HepG2 (cell line): ENCODE measurements around the gene CES3. TPM values are rescaled to one million over a fixed set of nuclear protein-coding genes. Genes with fewer than 3 reads are reported as not detected.

ENCODE experiments used
- ATAD3A ChIP-seq: sonication (generic); formaldehyde crosslinking; IDR thresholded peaks from 2 replicates; pipeline ENCODE4 v1.4.0; 2020; ENCODE audit warnings: missing genetic modification reagents
- EZH2 ChIP-seq: conservative IDR thresholded peaks from 2 replicates; pipeline ENCODE4 v1.6.1; 2012; ENCODE audit warnings: mild to moderate bottlenecking, low read depth, low read length, moderate library complexity
- HDAC1 ChIP-seq: sonication (generic); formaldehyde crosslinking; IDR thresholded peaks from 2 replicates; pipeline ENCODE4 v1.5.1; 2020; ENCODE audit warnings: mild to moderate bottlenecking, missing genetic modification reagents
- HMG20A ChIP-seq: IDR thresholded peaks from 2 replicates; pipeline ENCODE4 v1.6.1; 2016; ENCODE audit warnings: borderline replicate concordance
- JUND ChIP-seq: sonication (generic); formaldehyde crosslinking; IDR thresholded peaks from 2 replicates; pipeline ENCODE4 v1.8.0; 2022; ENCODE audit warnings: mild to moderate bottlenecking, missing genetic modification reagents
- MXD4 ChIP-seq: IDR thresholded peaks from 2 replicates; pipeline ENCODE4 v1.6.1; 2016; ENCODE audit warnings: mild to moderate bottlenecking, missing biosample characterization, missing genetic modification reagents
- RARA ChIP-seq: IDR thresholded peaks from 2 replicates; pipeline ENCODE4 v1.6.1; 2016; ENCODE audit warnings: missing genetic modification reagents, missing compliant biosample characterization
- SALL1 ChIP-seq: sonication (generic); formaldehyde crosslinking; IDR thresholded peaks from 2 replicates; pipeline ENCODE4 v1.8.0; 2022; ENCODE audit warnings: mild to moderate bottlenecking, missing genetic modification reagents
- SATB2 ChIP-seq: sonication (generic); formaldehyde crosslinking; IDR thresholded peaks from 2 replicates; pipeline ENCODE4 v1.5.0; 2020; ENCODE audit warnings: missing genetic modification reagents
- STAG1 ChIP-seq: sonication (generic); formaldehyde crosslinking; IDR thresholded peaks from 2 replicates; pipeline ENCODE4 v1.4.0; 2020; ENCODE audit warnings: missing genetic modification reagents
- TCF7 ChIP-seq: sonication (generic); IDR thresholded peaks from 2 replicates; pipeline ENCODE4 v1.6.1; 2016; ENCODE audit warnings: antibody characterized with exemption, low read depth
- XBP1 ChIP-seq: sonication (generic); formaldehyde crosslinking; IDR thresholded peaks from 2 replicates; pipeline ENCODE4 v1.5.0; 2020; ENCODE audit warnings: missing genetic modification reagents
- YEATS2 ChIP-seq: sonication (generic); formaldehyde crosslinking; IDR thresholded peaks from 2 replicates; pipeline ENCODE4 v1.4.0; 2020; ENCODE audit warnings: missing genetic modification reagents, borderline replicate concordance
- ZBTB7A ChIP-seq: sonication (generic); formaldehyde crosslinking; IDR thresholded peaks from 2 replicates; pipeline ENCODE4 v1.8.0; 2022; ENCODE audit warnings: mild to moderate bottlenecking, missing genetic modification reagents
- ZNF431 ChIP-seq: sonication (generic); formaldehyde crosslinking; IDR thresholded peaks from 2 replicates; pipeline ENCODE4 v1.9.0; 2022; ENCODE audit warnings: missing genetic modification reagents, low read depth, mild to moderate bottlenecking, borderline replicate concordance
- ZNF44 ChIP-seq: sonication (generic); formaldehyde crosslinking; IDR thresholded peaks from 2 replicates; pipeline ENCODE4 v1.5.1; 2020; ENCODE audit warnings: mild to moderate bottlenecking, missing genetic modification reagents
- ZNF616 ChIP-seq: sonication (generic); formaldehyde crosslinking; IDR thresholded peaks from 2 replicates; pipeline ENCODE4 v1.5.0; 2020; ENCODE audit warnings: low read depth, mild to moderate bottlenecking, missing genetic modification reagents
- ZNF772 ChIP-seq: sonication (generic); formaldehyde crosslinking; IDR thresholded peaks from 2 replicates; pipeline ENCODE4 v1.5.0; 2020; ENCODE audit warnings: mild to moderate bottlenecking, missing genetic modification reagents
- polyA plus RNA-seq, 8 experiments: library from polyadenylated mRNA; depleted of rRNA in 3 of 8; stranded (reverse) in 7 of 8; unstranded in 1 of 8; fragments of >200 nt; fragmentation: Illumina TruSeq in 4 of 8; extraction: Trizol in 4 of 8; gene quantifications; 2 replicates each; pipeline versions ENCODE4 v1.2.1 to v1.2.3, GENCODE V29; 2011 to 2016; ENCODE audit warnings: low read depth in 4 of 8, missing spikeins in 1 of 8, mixed read lengths in 1 of 8; ENCODE audit not compliant: insufficient read depth in 1 of 8
- total RNA-seq, 5 experiments: library from RNA; depleted of rRNA; stranded (reverse); fragments of >200 nt; fragmentation: Illumina TruSeq; extraction: Trizol; gene quantifications; 2 replicates each; pipeline ENCODE4 v1.2.3, GENCODE V29; 2016; ENCODE audit warnings: low read depth in 1 of 5
- TF ChIP-seq, protein P1 (sequence below): sonication (generic); formaldehyde crosslinking; conservative IDR thresholded peaks from 2 replicates; pipeline ENCODE4 v1.8.0; 2022; ENCODE audit warnings: missing genetic modification reagents
- TF ChIP-seq, protein P2 (sequence below): sonication (generic); formaldehyde crosslinking; IDR thresholded peaks from 2 replicates; pipeline ENCODE4 v1.5.0; 2020; ENCODE audit warnings: missing genetic modification reagents, mild to moderate bottlenecking, borderline replicate concordance
- TF ChIP-seq, protein P3 (sequence below): sonication (generic); formaldehyde crosslinking; conservative IDR thresholded peaks from 2 replicates; pipeline ENCODE4 v1.8.0; 2022; ENCODE audit warnings: mild to moderate bottlenecking, moderate library complexity, missing genetic modification reagents
- TF ChIP-seq, protein P4 (sequence below): IDR thresholded peaks from 2 replicates; pipeline ENCODE4 v1.6.1; 2012; ENCODE audit warnings: inconsistent platforms
- TF ChIP-seq, protein P5 (sequence below): sonication (generic); formaldehyde crosslinking; IDR thresholded peaks from 2 replicates; pipeline ENCODE4 v1.5.0; 2020; ENCODE audit warnings: missing genetic modification reagents
- TF ChIP-seq, protein P6 (sequence below): sonication (generic); IDR thresholded peaks from 2 replicates; pipeline ENCODE4 v1.6.1; 2016; ENCODE audit warnings: low read depth, borderline replicate concordance
- TF ChIP-seq, protein P7 (sequence below): sonication (generic); formaldehyde crosslinking; IDR thresholded peaks from 2 replicates; pipeline ENCODE4 v1.8.0; 2022; ENCODE audit warnings: missing genetic modification reagents, low read depth, mild to moderate bottlenecking, borderline replicate concordance

Gene CES3
- total and polyA plus RNA-seq, 2 of the 13 experiments (the other 11 are each of a cell fraction or from before 2014, with no cell fraction given): 6.6 to 17.4 TPM

DNA sequence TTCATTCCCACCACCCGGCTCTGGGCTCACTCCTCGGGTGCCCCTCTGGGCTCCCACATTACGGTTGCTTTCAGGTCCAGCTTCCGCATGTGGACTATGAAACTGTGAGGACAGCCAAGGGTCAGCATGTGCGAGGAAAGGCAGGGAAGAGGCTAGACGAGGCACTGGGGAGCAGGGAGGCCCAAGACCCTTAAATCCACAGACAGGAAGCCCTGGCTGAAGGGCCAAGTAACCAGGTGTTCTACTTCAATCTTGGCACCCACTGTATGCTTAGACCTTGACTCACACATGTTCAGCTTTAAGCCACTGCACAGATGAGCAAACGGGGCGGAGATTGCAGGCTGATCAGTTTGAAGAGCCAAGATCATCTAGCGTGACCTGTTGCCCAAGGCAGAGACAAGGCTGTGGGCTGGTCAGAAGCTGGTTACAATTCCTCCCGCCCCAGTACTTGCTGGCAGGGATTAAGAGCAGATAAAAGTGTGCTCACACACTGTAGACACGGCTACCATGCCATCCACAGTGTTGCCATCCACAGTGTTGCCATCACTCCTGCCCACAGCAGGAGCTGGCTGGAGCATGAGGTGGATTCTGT lies 27.2 kb downstream of the CES3 start, which contains the start of gene CES4A (continued):
- TF ChIP-seq, protein P1, sequence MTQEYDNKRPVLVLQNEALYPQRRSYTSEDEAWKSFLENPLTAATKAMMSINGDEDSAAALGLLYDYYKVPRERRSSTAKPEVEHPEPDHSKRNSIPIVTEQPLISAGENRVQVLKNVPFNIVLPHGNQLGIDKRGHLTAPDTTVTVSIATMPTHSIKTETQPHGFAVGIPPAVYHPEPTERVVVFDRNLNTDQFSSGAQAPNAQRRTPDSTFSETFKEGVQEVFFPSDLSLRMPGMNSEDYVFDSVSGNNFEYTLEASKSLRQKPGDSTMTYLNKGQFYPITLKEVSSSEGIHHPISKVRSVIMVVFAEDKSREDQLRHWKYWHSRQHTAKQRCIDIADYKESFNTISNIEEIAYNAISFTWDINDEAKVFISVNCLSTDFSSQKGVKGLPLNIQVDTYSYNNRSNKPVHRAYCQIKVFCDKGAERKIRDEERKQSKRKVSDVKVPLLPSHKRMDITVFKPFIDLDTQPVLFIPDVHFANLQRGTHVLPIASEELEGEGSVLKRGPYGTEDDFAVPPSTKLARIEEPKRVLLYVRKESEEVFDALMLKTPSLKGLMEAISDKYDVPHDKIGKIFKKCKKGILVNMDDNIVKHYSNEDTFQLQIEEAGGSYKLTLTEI (CRISPR knock-in tag): no peak
- TF ChIP-seq, protein P2, sequence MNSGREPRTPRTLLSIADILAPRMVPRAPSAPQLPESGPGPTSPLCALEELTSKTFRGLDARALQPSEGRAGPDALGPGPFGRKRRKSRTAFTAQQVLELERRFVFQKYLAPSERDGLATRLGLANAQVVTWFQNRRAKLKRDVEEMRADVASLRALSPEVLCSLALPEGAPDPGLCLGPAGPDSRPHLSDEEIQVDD (CRISPR knock-in tag): 0 out of 2 replicates have a peak, but pooled peaks have one; percentile 37
- TF ChIP-seq EZH2 (no peak), HDAC1 (CRISPR knock-in tag) (no peak; the same call in 1 of the 2 replicates), RARA (CRISPR knock-in tag) (peak; percentile 65), SALL1 (CRISPR knock-in tag) (peak; percentile 47), MXD4 (CRISPR knock-in tag) (peak; percentile 51; the same call in 1 of the 2 replicates), SATB2 (CRISPR knock-in tag) (0 out of 2 replicates have a peak, but pooled peaks have one; percentile 25), ZBTB7A (CRISPR knock-in tag) (peak; percentile 51; the same call in 1 of the 2 replicates), XBP1 (CRISPR knock-in tag) (no peak), TCF7 (no peak), ZNF431 (CRISPR knock-in tag) (peak; percentile 57; the same call in 1 of the 2 replicates), JUND (CRISPR knock-in tag) (0 out of 2 replicates have a peak, but pooled peaks have one; percentile 29), STAG1 (no peak), YEATS2 (peak; percentile 50; the same call in 1 of the 2 replicates), ZNF772 (CRISPR knock-in tag) (0 out of 2 replicates have a peak, but pooled peaks have one; percentile 27), ATAD3A (CRISPR knock-in tag) (no peak), ZNF616 (no peak), ZNF44 (0 out of 2 replicates have a peak, but pooled peaks have one; percentile 61), HMG20A (CRISPR knock-in tag) (no peak)
- TF ChIP-seq, protein P3, sequence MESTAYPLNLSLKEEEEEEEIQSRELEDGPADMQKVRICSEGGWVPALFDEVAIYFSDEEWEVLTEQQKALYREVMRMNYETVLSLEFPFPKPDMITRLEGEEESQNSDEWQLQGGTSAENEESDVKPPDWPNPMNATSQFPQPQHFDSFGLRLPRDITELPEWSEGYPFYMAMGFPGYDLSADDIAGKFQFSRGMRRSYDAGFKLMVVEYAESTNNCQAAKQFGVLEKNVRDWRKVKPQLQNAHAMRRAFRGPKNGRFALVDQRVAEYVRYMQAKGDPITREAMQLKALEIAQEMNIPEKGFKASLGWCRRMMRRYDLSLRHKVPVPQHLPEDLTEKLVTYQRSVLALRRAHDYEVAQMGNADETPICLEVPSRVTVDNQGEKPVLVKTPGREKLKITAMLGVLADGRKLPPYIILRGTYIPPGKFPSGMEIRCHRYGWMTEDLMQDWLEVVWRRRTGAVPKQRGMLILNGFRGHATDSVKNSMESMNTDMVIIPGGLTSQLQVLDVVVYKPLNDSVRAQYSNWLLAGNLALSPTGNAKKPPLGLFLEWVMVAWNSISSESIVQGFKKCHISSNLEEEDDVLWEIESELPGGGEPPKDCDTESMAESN (CRISPR knock-in tag): 0 out of 2 replicates have a peak, but pooled peaks have one; percentile 17
- TF ChIP-seq, protein P4, sequence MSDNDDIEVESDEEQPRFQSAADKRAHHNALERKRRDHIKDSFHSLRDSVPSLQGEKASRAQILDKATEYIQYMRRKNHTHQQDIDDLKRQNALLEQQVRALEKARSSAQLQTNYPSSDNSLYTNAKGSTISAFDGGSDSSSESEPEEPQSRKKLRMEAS: peak; percentile 89
- TF ChIP-seq, protein P5, sequence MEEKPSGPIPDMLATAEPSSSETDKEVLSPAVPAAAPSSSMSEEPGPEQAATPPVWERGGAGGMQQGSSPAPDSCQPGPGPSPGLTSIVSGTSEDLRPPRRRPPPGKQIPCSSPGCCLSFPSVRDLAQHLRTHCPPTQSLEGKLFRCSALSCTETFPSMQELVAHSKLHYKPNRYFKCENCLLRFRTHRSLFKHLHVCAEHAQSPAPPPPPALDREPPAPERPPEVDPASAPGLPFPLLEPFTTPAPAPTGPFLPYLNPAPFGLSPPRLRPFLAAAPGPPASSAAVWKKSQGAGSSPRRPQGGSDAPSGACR (CRISPR knock-in tag): 0 out of 2 replicates have a peak, but pooled peaks have one; percentile 64
- TF ChIP-seq, protein P6, sequence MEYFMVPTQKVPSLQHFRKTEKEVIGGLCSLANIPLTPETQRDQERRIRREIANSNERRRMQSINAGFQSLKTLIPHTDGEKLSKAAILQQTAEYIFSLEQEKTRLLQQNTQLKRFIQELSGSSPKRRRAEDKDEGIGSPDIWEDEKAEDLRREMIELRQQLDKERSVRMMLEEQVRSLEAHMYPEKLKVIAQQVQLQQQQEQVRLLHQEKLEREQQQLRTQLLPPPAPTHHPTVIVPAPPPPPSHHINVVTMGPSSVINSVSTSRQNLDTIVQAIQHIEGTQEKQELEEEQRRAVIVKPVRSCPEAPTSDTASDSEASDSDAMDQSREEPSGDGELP: peak; percentile 55; the same call in 1 of the 2 replicates
- TF ChIP-seq, protein P7, sequence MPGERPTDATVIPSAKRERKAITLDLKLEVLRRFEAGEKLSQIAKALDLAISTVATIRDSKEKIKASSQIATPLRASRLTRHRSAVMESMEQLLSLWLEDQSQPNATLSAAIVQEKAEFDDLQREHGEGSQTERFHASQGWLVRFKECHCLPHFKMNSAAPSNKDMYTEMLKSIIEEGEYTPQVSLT (CRISPR knock-in tag): no peak
